ENCODE results near the gene EDEM1.
A peak's percentile ranks its signal among the peaks of the same experiment; 100 is the strongest.
"Not testable (repeated sequence)": the region's sequence is repeated elsewhere in the genome, so short reads cannot be mapped to it uniquely, and the experiment has no call there.

The EDEM1 gene

GRCh38 chr3:5181469-5182141 lies 5.9 kb upstream of the EDEM1 start:
- no peak for DNase-seq

- not testable (repeated sequence) for DNase-seq
These were observed 3.8 kb upstream of the EDEM1 start for GRCh38 chr3:5183714-5184113.

- DNase-seq = no peak
These were observed 3.0 kb upstream of the EDEM1 start for GRCh38 chr3:5184499-5184898.

GRCh38 chr3:5185093-5185673 lies 2.3 kb upstream of the EDEM1 start:
- DNase-seq = no peak

- DNase-seq = no peak
These were observed 1.2 kb upstream of the EDEM1 start for GRCh38 chr3:5186089-5186857.

GRCh38 chr3:5186858-5187155 lies 700 bp upstream of the EDEM1 start:
- no peak for DNase-seq

- peak; percentile 43 to 45 for DNase-seq
These were observed 462 bp downstream of the EDEM1 start for GRCh38 chr3:5187920-5188418.

- peak; percentile 54 to 57 for DNase-seq
These were observed 1.1 kb downstream of the EDEM1 start for GRCh38 chr3:5188419-5189221.

- no peak for DNase-seq
These were observed 2.8 kb downstream of the EDEM1 start for GRCh38 chr3:5190147-5190791.

- DNase-seq = no peak
These were observed 4.2 kb downstream of the EDEM1 start for GRCh38 chr3:5191555-5192304.

GRCh38 chr3:5192571-5193365 lies 5.3 kb downstream of the EDEM1 start:
- peak; percentile 33 to 37 for DNase-seq

GRCh38 chr3:5194341-5194740 lies 6.8 kb downstream of the EDEM1 start:
- no peak for DNase-seq

GRCh38 chr3:5194801-5195509 lies 7.4 kb downstream of the EDEM1 start:
- peak in 1 of 2 experiments; percentile 34 for DNase-seq

GRCh38 chr3:5195605-5196004 lies 8.1 kb downstream of the EDEM1 start:
- no peak for DNase-seq

GRCh38 chr3:5197022-5197421 lies 9.5 kb downstream of the EDEM1 start:
- DNase-seq = no peak

GRCh38 chr3:5197470-5198312 lies 10.2 kb downstream of the EDEM1 start:
- peak; percentile 27 to 33 for DNase-seq

- no peak for DNase-seq
These were observed 10.8 kb downstream of the EDEM1 start for GRCh38 chr3:5198313-5198677.

GRCh38 chr3:5198986-5199731 lies 11.7 kb downstream of the EDEM1 start:
- no peak for DNase-seq

- no peak for DNase-seq
These were observed 14.0 kb downstream of the EDEM1 start for GRCh38 chr3:5201536-5201935.

Measured in activated CD4-positive, alpha-beta T cell treated with anti-CD3 and anti-CD28 coated beads, Interleukin-2, amount 50 U/mL, for 4 hours (primary cell).